Nephron progenitor cell (in vitro differentiated cells): ENCODE results near the gene FAM210B.
"Not testable (repeated sequence)": the region's sequence is repeated elsewhere in the genome, so short reads cannot be mapped to it uniquely, and the experiment has no call there.

Source experiments
- DNase-seq: peaks from one replicate; pipeline ENCODE4 v3.0.0; 2021
- H3K27ac Mint-ChIP-seq: 2 replicates; pipeline ENCODE4 v1.8.0; 2021; ENCODE audit warnings: mild to moderate bottlenecking, moderate library complexity, mixed read lengths
- H3K27me3 Mint-ChIP-seq: 2 replicates; pipeline ENCODE4 v1.8.0; 2021; ENCODE audit warnings: mild to moderate bottlenecking, low read depth, mixed read lengths; ENCODE audit not compliant: poor library complexity
- H3K36me3 Mint-ChIP-seq: 2 replicates; pipeline ENCODE4 v1.8.0; 2021; ENCODE audit warnings: low read depth, mixed read lengths
- H3K4me1 Mint-ChIP-seq: 2 replicates; pipeline ENCODE4 v1.8.0; 2021; ENCODE audit warnings: mixed read lengths
- H3K4me3 Mint-ChIP-seq: 2 replicates; pipeline ENCODE4 v1.8.0; 2021; ENCODE audit warnings: mild to moderate bottlenecking, moderate library complexity, mixed read lengths
- H3K9me3 Mint-ChIP-seq: 2 replicates; pipeline ENCODE4 v1.8.0; 2021; ENCODE audit warnings: mild to moderate bottlenecking, moderate library complexity, mixed read lengths
- TF ChIP-seq, protein P1 (sequence below): fragments of 200-600 bp; sonication (generic); IDR thresholded peaks from 2 replicates; pipeline ENCODE4 v1.5.0; 2021; ENCODE audit warnings: antibody characterized with exemption

Gene FAM210B

DNA sequence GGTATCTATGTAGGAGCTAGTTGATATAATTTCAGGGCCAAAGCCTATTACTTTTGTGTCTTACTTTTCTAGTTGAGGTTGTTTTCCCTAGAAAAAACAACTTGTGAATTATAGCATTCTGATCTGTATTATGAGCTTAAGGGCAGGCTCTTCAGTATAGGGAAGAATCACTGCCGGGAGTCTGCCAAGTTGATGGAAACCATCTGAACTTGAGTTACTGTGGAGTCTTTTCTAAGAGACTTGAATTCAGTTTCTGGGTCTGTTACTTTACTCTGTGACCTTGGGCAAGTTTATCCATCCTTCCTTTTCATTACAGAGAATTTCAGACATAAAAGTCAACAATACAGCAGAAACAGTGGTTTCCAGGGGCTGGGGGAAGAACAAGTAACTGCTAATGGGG is 51.2 kb downstream of the FAM210B start:
- H3K9me3 Mint-ChIP-seq: no peaks in the 10 kb centered on the region
- H3K4me3 Mint-ChIP-seq: no peak overlapping the region
- no peak for DNase-seq
- H3K27ac Mint-ChIP-seq: no peak overlapping the region
- no peaks in the 10 kb centered on the region for H3K4me1 Mint-ChIP-seq
- H3K27me3 Mint-ChIP-seq: peaks cover 4% of the 10 kb centered on the region
- TF ChIP-seq, protein P1, sequence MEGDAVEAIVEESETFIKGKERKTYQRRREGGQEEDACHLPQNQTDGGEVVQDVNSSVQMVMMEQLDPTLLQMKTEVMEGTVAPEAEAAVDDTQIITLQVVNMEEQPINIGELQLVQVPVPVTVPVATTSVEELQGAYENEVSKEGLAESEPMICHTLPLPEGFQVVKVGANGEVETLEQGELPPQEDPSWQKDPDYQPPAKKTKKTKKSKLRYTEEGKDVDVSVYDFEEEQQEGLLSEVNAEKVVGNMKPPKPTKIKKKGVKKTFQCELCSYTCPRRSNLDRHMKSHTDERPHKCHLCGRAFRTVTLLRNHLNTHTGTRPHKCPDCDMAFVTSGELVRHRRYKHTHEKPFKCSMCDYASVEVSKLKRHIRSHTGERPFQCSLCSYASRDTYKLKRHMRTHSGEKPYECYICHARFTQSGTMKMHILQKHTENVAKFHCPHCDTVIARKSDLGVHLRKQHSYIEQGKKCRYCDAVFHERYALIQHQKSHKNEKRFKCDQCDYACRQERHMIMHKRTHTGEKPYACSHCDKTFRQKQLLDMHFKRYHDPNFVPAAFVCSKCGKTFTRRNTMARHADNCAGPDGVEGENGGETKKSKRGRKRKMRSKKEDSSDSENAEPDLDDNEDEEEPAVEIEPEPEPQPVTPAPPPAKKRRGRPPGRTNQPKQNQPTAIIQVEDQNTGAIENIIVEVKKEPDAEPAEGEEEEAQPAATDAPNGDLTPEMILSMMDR: no peak
- H3K36me3 Mint-ChIP-seq: peaks cover 49% of the 10 kb centered on the region

DNA sequence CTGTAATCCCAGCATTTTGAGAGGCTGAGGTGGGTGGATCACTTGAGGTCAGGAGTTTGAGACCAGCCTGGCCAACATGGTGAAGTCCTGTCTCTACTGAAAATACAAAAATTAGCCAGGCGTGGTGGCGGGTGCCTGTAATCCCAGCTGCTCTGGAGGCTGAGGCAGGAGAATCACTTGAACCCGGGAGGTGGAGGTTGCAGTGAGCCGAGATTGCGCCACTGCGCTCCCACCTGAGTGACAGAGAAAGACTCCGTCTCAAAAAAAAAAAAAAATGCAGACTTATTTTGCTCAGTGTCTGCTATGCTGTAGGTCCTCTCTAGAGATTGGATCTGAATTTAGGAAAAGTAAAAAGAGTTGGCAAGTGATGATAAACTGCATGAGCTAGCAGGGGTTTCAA is 52.5 kb downstream of the FAM210B start:
- not testable (repeated sequence) for H3K27me3 Mint-ChIP-seq, H3K9me3 Mint-ChIP-seq, DNase-seq, H3K27ac Mint-ChIP-seq, H3K4me3 Mint-ChIP-seq, H3K4me1 Mint-ChIP-seq
- H3K36me3 Mint-ChIP-seq: peaks cover 37% of the 10 kb centered on the region

DNA sequence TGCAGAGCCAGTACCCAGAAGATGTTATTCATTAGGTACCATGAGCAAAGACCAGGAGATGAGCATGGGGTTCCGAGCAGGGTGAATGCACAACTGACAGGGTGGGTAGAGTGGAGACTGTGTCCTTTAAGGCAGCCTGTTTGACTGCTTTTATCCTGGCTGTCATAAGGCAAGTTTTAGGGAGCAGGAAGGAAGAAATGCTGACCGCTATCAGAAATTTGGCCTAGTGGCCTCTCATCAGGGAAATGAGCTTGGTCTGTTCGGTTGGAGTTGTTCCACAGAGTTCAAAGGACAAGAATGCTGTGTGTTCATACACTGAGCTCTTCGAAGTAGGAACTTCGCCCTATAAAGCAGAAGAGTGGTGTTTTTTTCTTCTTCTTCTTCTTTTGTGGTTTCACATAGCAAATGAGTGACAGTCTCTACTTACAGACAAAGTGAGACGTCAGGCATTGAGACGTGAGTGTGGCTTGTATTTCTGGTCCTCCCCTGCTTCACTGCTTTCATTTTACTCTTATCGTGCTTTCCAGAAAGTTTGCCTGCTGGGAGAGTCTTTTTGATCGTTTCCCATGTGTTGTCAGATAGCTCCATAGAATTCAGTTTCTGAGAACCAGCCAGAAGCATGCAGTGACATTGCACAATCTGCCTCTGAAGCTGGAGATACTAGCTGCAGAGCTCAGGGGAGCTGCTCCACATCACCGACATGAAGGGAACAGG is 53.1 kb downstream of the FAM210B start, which contains the start of gene CASS4:
Gene CASS4 (plus strand): TSS at position 502 of the 714 bp plus-strand sequence. CDS start 199 bp downstream, at position 701.
- Mint-ChIP-seq H3K4me1 (no peaks in the 10 kb centered on the region), H3K36me3 (peaks cover 30% of the 10 kb centered on the region), H3K27me3 (peaks cover 4% of the 10 kb centered on the region), H3K4me3 (no peak within 1 kb of the TSS), H3K27ac (peak within 1 kb of the TSS; percentile 62), H3K9me3 (no peaks in the 10 kb centered on the region)
- DNase-seq: no peak
- TF ChIP-seq, protein P1: no peak

DNA sequence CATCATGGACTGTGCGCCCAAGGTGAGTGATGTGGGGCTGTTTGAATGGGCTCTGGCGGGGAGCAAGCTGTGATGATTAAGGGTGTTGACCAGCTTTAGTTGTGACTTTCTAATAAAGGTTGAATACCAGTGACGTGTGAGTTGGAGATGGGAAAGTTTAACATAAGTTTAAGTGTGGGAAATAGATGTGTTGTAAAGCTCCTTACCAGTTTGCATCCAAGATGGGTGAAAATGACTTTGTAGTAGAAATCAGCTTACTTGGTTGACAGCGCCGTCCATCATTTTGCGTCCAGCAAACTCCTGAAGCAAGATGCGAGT is 53.7 kb downstream of the FAM210B start:
- peaks cover 30% of the 10 kb centered on the region for H3K36me3 Mint-ChIP-seq
- H3K27ac Mint-ChIP-seq: peak overlapping the region; percentile 18
- no peaks in the 10 kb centered on the region for H3K9me3 Mint-ChIP-seq

DNA sequence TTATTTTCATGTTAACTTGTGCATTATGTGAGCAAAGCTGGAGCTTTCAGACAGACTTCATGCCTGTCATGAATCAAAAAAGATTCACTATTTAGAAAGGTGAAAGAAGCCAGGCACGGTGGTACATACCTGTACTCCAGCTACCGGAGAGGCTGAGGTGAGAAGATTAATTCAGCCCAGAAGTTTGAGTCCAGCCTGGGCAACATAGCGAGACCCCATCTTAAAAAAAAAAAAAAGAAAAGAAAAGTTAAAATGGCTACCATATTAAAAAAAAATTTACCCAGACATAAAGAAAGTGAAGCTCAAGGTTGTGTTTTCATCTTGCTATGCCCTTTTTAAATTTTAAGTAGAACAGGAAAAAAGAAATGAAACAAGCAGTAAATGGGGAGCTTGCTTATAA is 54.2 kb downstream of the FAM210B start:
- DNase-seq: no peak
- H3K36me3 Mint-ChIP-seq: peaks cover 25% of the 10 kb centered on the region
- H3K27me3 Mint-ChIP-seq: peaks cover 7% of the 10 kb centered on the region
- TF ChIP-seq, protein P1: no peak
- H3K4me1 Mint-ChIP-seq: peaks cover under 1% of the 10 kb centered on the region
- H3K4me3 Mint-ChIP-seq: no peak overlapping the region
- H3K9me3 Mint-ChIP-seq: no peaks in the 10 kb centered on the region
- H3K27ac Mint-ChIP-seq: peak overlapping the region; percentile 62

More for the DNA sequence above, 53.7 kb downstream of the FAM210B start:
- no peak overlapping the region for H3K4me3 Mint-ChIP-seq
- H3K4me1 Mint-ChIP-seq: no peaks in the 10 kb centered on the region
- H3K27me3 Mint-ChIP-seq: peaks cover 4% of the 10 kb centered on the region
- TF ChIP-seq, protein P1: no peak
- DNase-seq: no peak

DNA sequence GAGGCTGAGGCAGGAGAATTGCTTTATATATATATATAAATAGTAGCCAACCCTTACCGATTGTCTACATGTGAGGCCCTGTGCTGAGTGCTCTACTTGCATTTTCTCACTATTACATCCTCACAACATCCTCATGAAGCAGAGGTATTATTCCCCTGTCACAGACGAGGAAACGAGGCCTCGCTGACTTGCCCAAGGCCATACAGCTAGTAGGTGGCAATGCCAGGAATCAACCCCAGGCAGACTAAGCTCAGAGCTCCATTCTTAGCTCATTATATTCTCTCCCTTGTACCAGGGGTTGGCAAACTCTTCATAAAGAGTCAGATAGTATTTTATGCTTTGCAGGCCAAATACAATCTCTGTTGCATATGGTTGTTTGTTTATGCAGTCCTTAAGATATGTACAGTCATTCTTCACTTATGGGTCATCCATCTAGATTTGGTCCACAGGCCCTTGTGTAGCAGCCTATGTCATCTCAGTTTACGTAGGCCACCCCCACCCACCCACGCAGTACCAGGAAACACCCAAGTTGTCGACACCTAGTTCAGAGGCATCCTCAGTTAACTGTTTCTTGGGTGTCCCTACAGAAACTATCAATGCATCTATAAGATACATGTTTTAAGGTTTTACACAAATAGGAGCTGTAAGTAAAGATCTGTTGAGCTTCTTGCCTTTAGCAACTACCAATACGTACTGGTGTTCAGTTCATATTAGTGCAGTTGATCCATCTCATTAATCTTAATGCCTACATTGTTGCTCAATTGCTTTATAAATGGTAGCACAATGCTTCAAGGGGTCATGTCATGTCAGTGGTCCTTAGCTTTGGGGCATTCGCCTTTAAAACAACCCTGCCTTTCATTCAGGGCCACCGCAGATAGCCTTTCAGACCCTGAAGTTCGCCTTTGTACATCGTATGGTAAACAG is 56.3 kb downstream of the FAM210B start:
- no peak overlapping the region for H3K27ac Mint-ChIP-seq

More for the DNA sequence above, 56.3 kb downstream of the FAM210B start:
- peaks cover 19% of the 10 kb centered on the region for H3K36me3 Mint-ChIP-seq
- H3K9me3 Mint-ChIP-seq: no peaks in the 10 kb centered on the region
- H3K4me3 Mint-ChIP-seq: no peak overlapping the region
- peaks cover 8% of the 10 kb centered on the region for H3K4me1 Mint-ChIP-seq
- TF ChIP-seq, protein P1: no peak
- H3K27me3 Mint-ChIP-seq: peaks cover 11% of the 10 kb centered on the region
- no peak for DNase-seq
